HG03280 (cell line): ENCODE data around the gene ZNF407.
A peak's percentile ranks its signal among the peaks of the same experiment; 100 is the strongest.

Source experiments
- ATAC-seq: cut with Tn5 transposase; IDR thresholded peaks from one replicate; pipeline ENCODE4 v1.9.1; 2021; ENCODE audit warnings: mild to moderate bottlenecking, moderate library complexity; ENCODE audit not compliant: unreplicated experiment

ZNF407 gene

DNA sequence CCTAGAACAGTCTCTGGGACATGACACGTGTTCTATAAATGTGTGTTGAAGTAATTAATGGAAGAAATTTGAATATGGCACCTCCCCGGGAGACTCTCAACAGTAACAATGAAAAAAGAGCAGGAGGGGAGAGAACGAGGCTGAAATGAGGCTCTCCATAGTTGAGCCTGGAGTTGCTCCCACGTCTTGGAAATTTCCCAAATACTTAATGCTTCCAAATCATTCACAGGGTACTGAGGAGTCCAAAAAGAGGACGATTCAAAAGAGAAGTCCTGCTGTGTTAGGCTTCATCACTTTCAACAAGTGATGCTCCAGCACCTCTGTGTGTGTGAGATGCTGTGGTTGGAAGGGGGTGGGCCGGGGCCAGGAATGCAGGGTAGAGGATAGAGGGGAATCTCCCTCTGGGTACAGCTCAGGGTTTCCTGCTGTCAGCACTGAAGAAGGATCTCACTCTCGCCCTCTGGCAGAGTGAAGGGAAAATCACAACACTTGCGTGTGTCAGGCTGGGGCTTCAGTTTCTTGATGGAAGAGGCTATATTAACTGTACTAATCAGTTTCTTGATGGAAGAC lies 18.1 kb upstream of the ZNF407 start:
- ATAC-seq, result no peak

- no peak for ATAC-seq
These were observed 15.0 kb upstream of the ZNF407 start for GRCh38 chr18:74582642-74583041.

DNA sequence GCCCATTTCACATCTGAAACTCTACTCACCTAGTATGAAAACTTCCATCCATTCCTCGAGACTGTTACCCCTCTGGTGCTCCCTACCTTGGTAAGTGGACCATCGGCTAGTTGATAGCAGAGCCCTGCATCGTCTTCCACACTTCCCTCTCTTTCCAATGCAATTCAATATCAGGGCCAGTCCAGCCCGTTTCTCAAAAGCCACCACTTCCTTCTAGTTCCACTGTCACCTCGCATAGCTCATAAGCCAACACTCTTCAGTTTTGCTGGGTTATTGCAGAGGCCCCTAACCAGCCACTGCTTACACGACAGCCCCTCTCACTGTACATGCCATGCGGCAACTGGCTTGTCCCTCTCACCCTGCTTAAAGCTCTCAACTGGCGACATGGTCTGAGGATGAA lies 10.2 kb upstream of the ZNF407 start:
- no peak for ATAC-seq

DNA sequence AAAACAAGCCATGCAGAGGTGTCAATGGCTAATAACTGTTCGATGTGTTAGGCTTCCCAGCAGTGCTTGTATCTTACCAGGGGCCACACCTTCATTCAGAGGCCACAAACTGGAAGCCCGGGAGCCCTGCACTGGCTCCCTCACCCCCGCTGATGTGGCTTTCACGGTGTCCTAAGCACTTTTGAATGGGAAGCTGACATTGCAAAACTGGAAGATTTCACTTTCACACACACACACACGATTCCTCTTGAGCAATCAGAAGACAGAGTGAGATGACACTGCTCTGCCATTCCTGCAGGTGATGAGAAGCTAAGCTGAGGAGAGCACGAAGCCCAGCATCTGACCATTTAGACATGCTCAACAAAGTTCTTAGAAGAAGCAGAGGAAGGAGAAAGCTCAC lies 8.6 kb upstream of the ZNF407 start:
- no peak for ATAC-seq

- ATAC-seq, result no peak
These were observed 7.9 kb upstream of the ZNF407 start for GRCh38 chr18:74589811-74590210.

- no peak for ATAC-seq
These were observed 7.0 kb upstream of the ZNF407 start for GRCh38 chr18:74590671-74591070.

DNA sequence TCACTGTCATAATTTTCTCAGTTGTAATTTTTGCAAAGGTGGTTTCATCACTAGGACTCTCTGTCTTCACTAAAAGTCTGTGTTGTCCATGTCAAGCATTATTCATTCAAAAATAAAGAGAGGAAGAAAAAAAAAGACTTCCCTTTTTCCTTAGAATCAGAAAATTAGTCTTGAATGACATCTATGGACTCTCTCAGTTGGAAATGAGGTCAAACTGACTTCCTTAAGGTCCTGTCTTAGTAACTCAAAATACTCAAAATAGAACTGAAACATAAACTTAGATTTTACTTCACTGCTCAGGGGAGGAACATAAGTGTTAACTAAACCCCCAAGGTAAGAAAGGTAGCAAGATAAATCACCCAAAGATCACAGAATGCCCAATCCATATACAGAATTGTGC lies 2.2 kb upstream of the ZNF407 start:
- ATAC-seq, result no peak

GRCh38 chr18:74597034-74597661 lies 522 bp upstream of the ZNF407 start:
- ATAC-seq, result peak; percentile 35

DNA sequence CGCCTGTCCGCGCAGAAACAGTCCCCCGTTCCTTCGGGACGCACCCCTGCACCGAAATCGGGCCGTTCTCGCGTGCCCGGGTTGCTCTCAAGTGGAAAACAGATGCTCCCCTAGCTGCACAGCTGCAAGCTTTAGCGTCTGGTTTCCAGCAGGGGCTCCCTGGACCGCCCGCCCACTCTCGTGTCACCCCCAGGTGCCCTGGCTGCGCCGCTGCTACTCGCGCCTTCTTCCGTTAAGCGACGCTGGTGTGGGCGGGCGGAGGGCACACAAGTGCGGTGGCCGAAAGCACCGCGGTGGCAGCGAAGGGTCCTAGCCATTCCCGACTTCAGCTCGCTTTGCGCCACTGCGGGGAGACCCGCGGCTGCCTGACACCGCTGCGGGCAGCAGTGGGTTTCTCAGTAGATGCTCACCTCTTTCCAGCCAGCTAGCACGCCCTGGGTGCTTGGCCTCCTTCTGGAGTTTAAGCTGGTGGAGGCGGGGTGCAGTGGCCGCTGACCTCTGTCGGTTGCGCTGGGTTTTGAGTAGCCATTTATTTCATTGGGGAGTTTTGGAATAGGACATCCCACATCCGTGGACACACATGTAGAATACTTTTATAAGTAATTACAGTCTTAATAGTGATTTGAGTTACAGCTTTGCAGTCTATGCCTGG lies 806 bp downstream of the ZNF407 start:
- ATAC-seq, result peak; percentile 63

DNA sequence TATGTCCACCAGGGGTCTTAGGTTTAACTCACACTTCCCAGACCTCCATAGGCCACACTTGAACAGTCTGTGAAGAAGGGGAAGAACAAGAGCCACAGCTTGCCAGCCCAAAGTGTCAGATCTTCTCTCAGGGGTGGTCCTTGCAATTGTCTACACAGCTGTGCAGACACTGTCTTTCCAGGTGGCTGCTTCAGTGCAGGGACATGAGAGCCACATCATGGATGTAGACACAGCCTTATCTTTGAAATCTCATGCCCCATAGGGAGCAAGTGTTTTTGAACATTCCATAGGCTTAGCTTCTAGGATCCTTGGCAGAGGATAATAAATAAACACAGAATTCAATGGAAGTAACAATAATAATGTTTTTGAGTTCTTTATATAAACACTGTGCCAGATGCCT lies 6.7 kb downstream of the ZNF407 start:
- no peak for ATAC-seq

DNA sequence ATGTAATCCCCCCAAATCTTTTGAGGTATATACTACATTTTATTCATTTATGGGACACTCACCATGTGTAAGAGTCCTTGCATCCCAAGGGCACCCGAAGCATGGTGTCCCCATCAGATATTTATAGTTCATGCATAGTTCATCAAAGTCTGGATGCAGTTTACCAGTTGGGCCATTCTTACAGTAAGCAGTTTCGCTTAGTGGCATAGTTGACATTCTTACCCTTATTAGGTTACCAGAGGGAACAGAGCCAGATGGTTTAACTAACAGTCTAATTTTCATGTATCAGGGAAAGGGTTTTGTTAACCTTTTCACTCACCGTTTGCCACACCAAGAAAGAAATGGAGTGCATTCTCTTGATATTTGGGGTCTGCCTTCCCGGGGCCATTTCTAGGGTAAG lies 7.1 kb downstream of the ZNF407 start:
- ATAC-seq, result no peak

GRCh38 chr18:74608681-74609080 lies 11.0 kb downstream of the ZNF407 start:
- no peak for ATAC-seq

DNA sequence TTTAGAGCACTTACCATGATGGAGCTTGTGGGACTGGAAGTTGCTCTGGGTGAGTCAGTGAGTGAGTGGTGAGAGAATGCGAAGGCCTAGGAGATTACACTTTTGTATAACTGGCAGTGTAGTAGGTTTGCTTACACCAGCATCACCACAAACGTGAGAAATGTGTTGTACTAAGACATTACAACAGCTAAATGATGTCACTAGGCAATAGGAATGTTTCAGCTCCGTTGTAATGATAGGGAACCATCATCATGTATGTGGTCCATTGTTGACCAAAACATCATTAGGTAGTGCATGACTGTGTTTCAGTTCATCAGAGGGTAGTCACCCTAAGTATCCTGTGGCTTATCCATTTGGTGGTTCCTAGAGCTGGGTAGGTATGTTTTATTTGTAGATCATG lies 11.9 kb downstream of the ZNF407 start:
- ATAC-seq, result no peak

- no peak for ATAC-seq
These were observed 12.5 kb downstream of the ZNF407 start for GRCh38 chr18:74610051-74610615.

GRCh38 chr18:74610860-74611259 lies 13.2 kb downstream of the ZNF407 start:
- no peak for ATAC-seq

DNA sequence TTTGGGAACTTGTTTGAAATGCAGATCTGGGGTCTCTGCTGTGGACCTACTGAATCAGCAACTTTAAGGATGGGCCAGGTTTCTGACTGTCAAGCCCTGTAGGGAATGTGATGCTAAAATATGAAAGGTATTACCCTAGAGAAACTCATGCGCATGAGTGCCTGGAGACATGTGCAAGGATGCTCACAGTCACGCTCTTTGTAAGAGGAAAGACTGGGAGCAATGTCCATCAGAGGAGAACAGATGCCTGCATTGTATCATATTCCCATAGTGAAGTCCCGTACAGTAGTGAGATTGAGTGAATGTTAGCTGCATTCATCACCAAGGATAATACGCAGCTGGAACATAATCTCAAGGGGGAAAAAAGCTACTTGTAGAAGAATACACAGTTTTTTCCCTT lies 14.1 kb downstream of the ZNF407 start:
- ATAC-seq, result no peak

DNA sequence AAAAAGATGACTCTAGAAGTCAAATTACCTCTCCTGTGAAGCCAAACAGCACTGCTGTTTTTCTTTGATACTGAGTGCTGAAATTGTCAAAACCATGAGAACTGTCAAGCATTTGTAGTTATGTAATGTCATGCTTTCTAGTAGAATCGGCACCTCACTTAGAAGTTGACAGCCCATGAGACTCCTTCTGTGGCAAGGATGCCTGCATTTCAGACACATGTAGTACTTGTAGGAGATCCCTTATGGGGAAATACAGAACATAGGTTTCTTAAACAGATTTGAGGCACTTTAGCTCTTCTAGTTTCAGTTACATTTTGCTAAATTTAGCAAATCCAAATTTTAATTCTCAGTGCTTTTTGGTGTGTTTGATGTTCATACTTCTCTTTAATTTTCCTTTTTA lies 15.7 kb downstream of the ZNF407 start:
- ATAC-seq, result no peak

DNA sequence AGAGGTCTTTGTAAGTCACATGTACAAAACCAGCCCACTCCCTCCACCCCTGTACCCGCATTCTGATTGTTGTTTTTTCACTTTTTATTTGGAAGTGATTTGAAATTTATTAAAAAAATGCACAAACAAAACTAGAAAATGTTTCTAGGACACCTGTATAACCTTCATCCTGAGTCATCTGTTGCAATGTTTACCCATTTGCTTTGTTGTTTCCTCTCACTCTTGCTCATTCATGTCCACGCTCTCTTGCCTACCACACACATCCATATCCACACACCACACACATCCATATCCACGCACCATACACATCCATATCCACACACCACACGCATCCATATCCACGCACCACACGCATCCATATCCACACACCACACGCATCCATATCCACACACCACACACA lies 18.8 kb downstream of the ZNF407 start:
- no peak for ATAC-seq

GRCh38 chr18:74617486-74617885 lies 19.8 kb downstream of the ZNF407 start:
- ATAC-seq, result no peak

DNA sequence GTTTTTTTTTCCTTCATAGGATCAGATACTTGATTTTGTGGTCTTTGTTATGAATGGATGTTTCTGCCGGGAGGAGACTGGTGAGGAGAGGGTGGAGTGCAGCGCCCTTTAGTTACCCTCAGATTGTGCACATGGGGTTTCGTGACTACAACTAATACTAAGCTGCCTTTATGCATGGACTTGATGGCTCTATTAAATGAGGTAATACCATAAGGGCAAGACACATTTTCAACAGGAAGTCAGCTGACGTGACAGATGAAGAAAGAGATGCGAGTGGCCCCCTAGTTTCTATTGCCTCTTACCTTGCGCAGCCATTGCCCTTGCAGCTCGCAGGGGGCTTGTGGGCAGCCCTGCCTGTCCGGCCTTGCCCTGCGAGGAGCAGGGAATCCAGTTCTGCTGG lies 24.4 kb downstream of the ZNF407 start:
- no peak for ATAC-seq

GRCh38 chr18:74623047-74623816 lies 25.6 kb downstream of the ZNF407 start:
- ATAC-seq, result no peak

DNA sequence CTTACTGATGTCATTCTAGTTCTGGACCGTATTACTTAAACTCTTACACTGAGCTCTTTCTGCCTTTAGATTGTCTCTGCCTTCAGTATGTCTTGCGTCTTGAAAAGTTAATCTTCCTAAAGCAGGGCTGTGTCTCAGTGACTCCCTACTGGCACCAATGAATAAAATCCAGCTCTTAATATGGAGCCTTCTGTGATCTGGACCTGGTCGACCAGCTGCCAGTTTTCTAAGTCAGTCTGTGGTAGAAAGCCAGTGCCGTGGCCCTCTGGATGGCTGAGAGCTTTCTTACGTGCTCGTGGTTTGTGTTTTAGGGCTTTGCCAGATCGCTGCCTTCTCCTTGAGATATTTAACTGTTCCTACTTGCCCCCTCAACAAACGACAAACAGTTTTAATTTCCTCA lies 26.8 kb downstream of the ZNF407 start:
- no peak for ATAC-seq
